Activated CD4-positive, alpha-beta T cell treated with anti-CD3 and anti-CD28 coated beads, Interleukin-2, Interleukin-4, amounts not matched to agents 100 ng/mL and 50 ng/mL, durations not matched to agents 16 hours and 8 hours (primary cell): ENCODE data around the gene STX10.

ENCODE experiments used
- DNase-seq: peaks from one replicate; pipeline ENCODE4 v3.0.0-alpha.2; 2020; ENCODE audit warnings: low spot score

Gene STX10

DNA sequence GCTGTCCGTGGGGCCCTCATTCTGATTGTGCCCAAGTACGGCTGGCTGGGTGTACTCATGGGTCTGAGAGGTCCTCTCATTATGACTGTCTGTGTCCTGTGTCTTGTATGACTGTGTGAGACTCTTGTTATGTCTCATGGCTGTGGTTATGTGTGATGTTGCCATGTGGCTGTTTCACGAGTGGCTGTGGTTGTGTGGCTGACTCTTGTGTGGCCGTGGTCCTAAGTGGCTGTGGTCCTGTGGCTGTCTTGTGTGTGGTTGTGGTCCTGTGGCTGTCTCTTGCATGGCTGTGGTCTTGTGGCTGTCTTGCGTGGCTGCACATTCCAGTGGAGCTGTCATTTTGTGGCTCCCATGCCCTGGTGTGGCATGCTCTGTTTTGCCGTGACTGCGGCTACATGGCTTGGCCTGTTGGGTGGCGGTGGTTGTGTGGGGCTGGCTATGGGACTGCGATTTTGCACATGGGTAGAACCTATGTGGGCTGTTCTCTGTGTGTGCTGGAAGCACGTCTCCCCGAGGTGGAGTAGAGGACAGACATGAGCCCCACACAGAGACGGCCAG lies 50.1 kb downstream of the STX10 start:
- peak; percentile 88 for DNase-seq

DNA sequence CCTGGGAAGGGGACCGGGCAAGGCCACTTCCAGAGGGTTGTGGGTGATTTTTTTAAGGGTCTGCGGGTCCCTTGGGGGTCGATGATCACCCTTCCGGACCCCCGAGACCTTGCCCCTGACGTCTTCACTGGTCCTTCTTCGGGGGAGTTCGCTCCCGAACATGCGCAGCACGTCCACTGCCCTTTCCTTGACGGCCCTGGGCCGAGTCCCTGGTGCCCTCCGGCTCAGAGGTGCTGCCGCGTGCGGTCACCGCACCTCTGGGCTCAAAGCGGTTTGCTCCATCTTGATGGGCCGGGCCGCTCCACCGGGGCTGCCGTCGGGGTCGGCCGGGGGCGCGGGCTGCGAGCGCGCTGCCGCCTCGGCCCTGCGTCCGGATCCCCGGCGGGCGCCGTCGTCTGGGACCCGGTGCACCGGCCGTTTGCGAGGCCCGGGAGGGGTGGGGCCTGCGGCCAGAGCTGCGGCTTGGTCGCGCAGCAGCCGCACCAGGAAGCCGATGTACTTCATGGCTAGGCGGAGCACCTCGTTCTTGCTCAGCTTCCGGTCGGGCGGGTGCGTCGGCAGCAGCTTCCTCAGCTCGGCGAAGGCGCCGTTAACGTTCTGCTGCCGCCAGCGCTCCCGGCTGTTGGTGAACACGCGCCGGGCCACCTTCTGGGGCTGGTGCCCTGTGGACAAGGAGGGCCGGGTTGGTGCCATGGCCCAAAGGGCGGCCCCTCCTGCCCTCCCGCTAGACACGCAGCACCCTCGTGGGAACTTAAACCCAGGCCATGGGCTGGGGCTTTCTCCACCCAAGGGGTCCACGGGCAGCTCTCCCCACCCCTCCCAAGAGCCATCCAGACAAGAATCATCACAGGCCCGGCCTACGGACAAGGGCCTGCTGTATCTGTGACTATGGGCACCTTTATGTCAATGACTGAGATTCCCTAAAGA lies 50.8 kb downstream of the STX10 start:
- DNase-seq = peak; percentile 81

DNA sequence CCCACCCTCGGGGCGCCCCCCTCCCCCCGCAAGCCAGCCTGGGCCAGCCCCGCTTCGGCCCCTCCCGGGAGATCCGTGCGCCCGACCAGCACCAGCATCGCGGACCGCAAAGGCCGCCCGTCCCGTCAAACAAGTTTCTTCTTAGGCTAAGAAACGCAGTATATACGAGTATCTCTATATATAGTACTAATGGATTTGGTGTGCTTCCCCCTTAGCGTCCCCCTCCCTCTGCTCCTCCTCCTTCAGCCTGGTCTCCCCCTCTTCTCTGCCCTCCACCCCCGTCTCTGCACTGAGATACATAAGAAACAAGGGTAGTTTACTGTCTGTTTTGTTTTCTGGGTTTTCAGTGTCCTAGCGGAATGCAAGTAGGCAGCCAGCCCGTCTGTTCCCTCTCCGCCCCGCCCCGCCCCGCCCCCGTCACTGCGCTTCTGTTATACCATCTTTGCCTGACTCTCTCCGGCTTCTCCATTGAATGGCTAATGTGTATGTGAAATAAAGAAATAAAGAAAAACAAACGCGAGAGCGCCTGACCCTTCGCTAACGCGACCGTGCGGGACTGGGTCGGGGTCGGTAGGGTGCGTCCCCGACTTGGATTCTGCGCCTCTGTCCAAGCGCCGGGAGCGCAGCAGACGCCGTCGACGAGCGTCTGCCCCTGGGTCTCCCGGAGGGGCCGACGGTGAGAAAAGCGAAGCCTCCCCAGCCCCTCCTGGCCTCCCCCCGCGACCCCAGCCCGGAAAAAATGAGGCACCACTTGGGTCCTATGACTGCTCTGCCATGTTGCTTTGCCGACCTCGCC lies 51.7 kb downstream of the STX10 start:
- DNase-seq = no peak

DNA sequence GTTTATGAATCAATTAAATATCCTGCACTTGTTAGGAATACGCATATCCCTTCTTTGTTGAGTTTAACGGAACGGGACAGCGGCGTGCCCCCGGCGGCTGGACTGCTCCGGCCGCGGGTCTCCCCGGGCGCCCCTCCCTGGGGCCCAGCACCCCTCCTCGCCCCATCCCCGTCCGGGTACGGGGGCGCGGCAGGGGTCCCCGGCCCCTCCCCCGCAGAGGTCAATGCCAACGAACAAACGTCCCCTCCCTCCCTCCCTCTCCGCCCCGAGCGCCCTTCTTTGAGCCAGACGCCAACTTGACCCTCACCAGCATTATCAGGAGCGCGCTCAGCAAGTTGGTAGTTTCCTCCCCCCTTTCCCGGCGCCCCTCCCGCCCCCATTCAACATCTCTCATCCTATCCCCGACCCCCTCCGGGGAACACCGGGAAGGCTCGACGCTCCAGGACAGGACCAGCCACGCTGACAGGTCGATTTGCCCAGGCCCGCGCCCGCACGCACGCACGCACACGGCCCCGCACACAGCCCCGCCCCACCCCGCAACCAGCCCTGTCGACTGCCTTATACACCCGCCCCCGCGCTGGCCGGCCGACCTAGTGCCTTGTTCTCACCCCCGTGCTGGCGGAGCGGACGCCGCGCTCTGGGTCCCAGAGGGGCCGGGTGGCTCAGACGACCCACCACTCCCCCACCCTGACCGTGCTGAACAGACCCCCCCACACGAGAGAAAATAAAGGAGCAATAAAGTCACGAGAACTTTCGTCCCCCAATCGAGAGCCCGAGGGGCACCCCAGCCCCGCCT lies 52.5 kb downstream of the STX10 start:
- DNase-seq = no peak

DNA sequence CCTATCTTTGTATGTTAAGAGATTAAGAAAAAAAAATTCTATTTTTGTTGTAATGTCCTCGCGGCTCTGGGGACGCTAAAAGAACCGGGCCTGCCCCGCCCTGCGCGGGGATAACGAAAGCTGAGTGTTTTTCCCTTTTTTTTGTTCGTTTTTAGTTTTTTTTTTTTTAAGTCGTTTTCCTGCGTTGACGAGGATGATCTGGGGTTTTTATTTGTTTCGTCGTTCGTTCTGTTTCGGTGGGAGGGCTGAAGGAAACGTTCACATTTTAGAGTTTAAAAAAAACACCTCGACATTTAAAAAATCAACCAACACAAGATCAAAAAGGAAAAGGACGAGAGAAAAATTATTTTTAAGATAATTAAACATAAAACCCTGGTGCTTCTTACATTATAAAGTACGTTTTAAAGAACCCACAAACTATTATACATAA lies 53.1 kb downstream of the STX10 start:
- no peak for DNase-seq

DNA sequence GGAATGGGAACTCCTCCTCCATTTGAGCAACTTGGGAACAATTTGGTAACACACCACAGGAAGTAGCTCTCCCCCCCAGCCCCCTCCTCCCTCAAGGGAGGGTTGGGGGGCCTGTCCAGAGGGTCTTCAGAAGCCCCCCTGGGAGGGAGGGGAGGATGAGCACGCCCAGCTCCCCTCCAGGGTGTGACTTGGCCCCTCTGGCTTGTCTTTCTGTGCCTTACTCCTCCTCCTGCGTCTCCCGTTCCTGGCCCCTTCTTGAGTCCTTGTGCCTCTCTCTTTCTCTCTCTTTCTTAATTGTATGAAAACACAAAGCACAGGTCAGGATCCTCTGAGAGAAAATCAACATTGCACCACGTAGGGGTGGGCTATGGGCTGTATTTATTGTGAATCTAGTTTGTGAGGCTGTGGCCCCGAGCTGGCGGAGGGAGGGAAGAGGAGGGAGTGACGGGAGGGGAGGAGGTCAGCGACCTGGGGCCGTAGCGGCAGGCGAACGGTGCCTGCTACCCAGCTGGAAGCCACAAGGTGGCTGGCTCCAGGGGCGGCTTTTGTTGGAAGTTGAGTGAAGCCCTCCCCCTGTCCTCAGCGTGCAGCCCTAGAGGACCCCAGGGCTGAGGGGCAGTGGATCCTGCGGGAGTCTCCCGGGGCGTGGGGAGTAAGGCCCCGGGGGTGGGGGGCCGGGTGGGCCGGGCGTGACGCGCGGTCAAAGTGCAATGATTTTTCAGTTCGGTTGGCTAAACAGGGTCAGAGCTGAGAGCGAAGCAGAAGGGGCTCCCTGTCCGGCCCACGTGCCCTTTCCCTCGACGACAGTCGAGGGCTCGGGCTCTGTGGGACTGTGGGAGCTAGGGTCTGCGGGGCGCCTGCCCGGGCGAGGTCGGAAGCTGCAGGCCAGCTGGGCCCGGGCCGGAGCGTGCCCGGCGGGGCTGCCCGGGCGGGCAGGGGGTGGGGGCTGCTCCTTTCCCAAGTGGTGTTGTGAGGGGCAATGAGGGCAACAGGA lies 53.9 kb downstream of the STX10 start:
- DNase-seq = no peak

DNA sequence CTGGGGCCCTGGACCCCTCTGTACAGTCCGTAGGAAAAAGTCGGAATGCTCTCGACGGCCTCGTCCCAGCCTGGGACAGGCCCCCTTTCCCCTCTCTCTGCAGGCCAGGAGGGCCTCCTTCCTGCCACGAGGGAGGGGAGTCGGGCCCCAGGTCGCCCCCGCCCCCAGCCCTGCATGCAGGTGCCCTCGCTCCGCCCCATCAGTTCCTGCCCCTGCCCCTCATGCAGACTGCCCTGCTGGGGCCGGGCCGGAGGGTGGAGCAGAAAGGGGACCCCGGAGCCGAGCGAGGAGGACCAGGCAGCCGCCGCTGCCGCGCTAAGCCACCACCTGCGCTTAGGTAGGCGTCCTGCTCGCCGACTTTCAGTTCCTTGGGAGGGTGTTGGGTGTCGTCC lies 54.8 kb downstream of the STX10 start:
- DNase-seq = no peak

DNA sequence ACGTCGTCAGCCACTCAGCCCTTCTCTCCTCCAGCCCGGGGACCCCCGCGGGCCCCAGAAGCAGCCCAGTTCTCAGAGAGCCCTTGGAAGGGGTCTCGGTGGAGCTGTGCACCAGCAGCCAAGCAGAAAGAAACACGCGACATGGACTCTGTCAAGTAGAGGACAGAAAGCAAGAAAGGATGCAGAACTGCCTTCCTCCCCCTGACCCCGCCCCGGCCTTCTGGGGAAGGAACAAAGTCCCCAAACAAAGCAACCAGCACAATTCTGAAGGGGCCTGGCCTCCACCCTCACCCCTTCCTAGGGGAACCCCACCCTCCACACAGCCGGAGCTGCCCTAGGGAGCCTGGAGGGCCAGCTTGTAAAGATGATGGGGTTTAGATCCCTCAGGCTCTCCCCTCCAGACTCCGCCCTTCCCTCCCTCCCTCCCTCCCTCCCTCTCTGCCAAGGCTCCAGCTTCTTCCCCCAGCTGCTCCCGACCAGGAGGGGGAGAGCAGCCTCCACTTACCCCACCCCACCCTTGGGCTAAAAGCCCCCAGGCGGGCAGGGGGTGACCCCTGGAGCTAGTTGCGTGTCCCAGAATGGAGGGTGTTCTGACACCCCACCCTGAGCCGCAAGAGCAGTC lies 55.3 kb downstream of the STX10 start:
- no peak for DNase-seq

DNA sequence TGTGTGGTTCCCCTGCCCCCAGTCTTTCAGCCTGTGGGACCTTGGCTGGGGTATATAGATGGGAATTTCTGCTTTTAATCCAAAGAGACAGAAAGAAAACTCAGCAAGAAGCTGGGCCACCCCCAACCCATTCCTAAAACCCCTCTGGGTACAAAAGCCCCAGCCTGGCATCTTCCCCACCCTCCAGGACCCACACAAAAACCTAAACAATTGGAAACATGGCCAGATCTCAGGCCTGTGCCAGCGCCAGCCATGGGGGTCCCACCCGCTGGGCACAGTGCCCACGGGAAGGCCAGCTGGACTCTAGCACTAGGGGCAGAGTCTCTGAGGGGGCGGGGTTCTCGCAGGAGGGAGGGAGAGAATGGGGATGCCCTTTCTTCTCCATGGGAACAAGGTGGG lies 56.1 kb downstream of the STX10 start:
- DNase-seq = no peak
